Activated naive CD8-positive, alpha-beta T cell treated with anti-CD3 and anti-CD28 coated beads, Interleukin-2, amount 50 U/mL, for 16 hours (primary cell): ENCODE results near the gene MFAP4.
A peak's percentile ranks its signal among the peaks of the same experiment; 100 is the strongest.
"Not testable (repeated sequence)": the region's sequence is repeated elsewhere in the genome, so short reads cannot be mapped to it uniquely, and the experiment has no call there.

Experiments
- DNase-seq: peaks from one replicate; pipeline ENCODE4 v3.0.0-alpha.2; 2020; ENCODE audit warnings: low read depth, low spot score

The MFAP4 gene

GRCh38 chr17:19370493-19370960 lies 16.5 kb downstream of the MFAP4 start:
- DNase-seq: no peak

GRCh38 chr17:19369846-19370492 lies 17.0 kb downstream of the MFAP4 start:
- no peak for DNase-seq

- DNase-seq: no peak
Observed at GRCh38 chr17:19369107-19369778, 17.7 kb downstream of the MFAP4 start.

GRCh38 chr17:19368229-19368628 lies 18.8 kb downstream of the MFAP4 start:
- DNase-seq: no peak

- DNase-seq: no peak
Observed at GRCh38 chr17:19366637-19366972, 20.4 kb downstream of the MFAP4 start.

GRCh38 chr17:19365833-19366636 lies 21.0 kb downstream of the MFAP4 start:
- no peak for DNase-seq

DNA sequence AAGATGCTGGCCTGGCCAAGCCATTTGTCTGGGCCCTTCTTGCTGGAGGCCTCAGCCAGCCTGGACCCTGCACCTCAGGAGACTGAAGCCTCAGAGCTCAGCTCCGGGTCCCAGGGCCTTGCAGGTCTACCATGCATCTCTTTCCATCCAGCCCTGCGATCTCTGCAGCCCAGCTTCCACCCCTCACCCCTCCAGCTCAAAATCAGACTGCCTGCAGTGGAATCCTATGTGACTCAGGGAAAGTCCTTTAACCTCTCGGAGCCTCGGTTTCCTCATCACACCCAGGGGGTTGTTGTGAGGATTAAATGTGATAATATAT lies 21.5 kb downstream of the MFAP4 start:
- DNase-seq: no peak

DNA sequence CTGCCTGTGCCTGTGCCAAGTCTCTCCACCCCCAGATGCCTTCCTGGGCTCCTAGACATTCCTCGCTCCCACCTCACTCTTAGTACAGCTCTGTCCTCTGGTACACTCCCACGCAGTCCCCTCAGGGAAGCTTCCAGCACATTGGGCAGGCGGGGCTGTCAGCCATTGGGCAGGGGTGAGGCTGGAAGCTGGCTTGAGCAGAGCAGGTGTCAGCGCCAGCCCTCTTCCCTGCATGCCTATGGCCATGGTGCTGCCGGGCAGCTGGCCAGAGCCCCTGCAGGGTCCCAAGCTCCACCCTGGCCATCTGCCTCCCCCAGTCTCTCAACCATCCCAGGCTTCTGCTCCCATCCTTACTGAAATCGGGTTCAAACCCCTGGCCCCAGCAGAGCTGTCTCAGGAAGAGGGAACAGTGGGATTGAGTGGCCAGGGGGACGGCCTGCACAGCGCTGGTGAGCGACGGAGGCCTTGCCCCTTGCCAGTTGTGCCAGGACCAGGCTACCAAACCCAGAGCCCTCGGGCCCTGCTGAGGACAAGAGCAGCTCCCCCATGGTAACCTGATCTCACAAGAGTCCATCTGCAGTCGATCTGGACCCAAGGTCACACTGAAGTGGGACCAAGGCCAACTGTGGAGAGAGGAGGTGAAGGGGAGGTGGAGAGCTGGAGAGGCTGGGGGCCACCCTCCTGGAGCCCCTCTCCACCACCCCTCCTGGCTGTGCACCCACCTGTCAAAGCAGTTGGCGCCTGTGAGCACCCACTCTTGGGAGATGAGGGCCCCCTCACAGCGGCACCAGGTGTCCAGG lies 22.1 kb downstream of the MFAP4 start:
- no peak for DNase-seq

GRCh38 chr17:19363460-19364035 lies 23.4 kb downstream of the MFAP4 start:
- no peak for DNase-seq

GRCh38 chr17:19363114-19363438 lies 23.9 kb downstream of the MFAP4 start:
- no peak for DNase-seq

DNA sequence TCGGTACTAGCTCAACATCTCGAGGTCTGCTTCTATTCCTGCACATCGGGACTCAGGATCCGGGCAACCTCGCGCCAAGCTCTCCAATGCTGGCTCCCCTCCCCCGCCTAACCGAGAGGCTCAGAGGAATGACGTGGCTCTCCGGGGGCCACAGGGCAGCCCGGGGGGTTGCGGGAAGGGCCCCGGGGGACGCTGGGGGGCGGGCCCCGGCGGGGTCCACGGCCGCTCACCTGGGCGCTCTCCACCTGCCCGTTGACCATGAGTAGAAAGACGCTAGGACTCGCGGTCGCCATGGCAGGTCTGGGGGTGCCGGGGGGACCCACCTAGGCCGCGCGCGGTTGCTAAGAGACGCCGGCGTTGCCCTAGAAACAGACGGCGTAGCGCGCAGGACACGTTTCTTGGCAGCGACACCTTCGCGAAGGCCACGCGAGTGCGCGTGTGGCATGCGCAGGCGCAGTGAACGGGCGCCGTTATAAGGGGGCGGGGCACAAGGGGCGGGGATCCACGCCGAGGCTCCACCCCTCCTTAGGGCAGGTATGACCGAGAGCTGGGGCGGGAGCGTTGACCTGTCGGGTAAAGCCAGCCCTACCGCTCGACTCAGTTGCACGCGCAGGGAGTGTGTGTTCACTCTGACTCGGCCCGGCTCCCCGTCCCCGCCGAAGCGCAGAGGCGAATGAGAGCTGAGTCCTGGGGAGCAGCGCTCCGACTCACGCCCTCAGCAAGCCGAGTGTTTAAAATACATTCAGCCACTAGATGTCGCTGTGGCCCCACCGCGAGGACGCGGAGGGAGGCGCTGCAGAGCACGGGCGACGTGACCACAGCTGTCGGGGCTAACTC lies 24.5 kb downstream of the MFAP4 start, which contains the start of gene B9D1:
Gene B9D1 (minus strand): TSS at position 447 of the 837 bp plus-strand sequence. CDS start 154 bp downstream, at position 293.
- DNase-seq: peak; percentile 76

GRCh38 chr17:19361944-19362276 lies 25.1 kb downstream of the MFAP4 start:
- no peak for DNase-seq

- DNase-seq: no peak
Observed at GRCh38 chr17:19361326-19361725, 25.7 kb downstream of the MFAP4 start.

DNA sequence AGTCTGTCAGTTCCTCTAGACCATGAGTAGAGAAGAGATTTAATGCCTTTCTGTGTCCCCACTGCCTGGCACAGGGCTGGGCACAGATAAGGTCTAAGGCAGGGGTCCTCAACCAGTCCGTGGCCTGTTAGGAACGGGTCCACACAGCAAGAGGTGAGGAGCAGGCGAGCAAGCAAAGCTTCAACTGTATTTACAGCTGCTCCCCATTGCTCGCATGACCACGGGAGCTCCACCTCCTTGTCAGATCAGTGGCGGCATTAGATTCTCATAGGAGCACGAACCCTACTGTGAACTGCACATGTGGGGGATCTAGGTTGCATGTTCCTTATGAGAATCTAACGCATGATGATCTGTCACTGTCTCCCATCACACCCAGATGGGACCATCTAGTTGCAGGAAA lies 26.2 kb downstream of the MFAP4 start:
- DNase-seq: no peak

DNA sequence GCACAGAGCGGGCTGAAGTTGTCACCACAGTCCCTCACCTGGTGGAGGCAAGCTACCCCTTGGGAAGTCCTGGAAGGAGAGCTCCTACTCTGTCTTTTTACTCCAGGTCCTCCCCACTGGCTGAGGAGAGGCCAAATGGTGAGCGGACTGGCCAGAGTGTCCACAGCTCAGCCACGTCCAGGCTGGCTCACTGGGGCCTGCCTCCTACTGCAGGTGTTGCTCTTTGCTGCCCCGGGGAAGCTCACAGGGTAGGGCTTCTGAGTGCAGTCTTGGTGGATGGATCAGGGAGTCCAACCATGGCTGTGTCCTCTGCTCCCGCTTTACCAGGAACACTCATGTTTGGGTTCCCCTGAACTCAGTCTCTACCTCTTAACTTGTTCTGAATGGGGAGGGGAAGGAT lies 27.1 kb downstream of the MFAP4 start:
- DNase-seq: no peak

GRCh38 chr17:19359151-19359550 lies 27.8 kb downstream of the MFAP4 start:
- DNase-seq: no peak

- no peak for DNase-seq
Observed at GRCh38 chr17:19357761-19358160, 29.2 kb downstream of the MFAP4 start.

GRCh38 chr17:19357351-19357750 lies 29.6 kb downstream of the MFAP4 start:
- DNase-seq: no peak

DNA sequence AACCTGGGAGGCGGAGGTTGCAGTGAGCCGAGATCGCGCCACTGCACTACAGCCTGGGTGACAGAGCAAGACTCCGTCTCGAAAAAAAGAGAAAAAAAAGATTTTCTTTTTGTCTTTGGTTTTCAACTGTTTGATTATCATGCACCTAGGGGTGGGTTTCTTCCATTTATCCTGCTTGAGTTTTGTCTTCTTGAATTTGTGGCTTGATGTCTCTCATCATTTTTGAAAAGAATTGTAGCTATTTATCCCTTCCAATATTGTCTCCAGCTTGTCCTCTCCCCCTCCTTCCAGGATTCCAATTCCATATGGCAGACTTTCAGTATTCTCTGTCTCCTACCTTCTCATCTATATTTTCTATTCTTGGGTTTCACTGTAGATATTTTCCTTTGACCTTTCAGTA lies 32.2 kb downstream of the MFAP4 start:
- DNase-seq: no peak

DNA sequence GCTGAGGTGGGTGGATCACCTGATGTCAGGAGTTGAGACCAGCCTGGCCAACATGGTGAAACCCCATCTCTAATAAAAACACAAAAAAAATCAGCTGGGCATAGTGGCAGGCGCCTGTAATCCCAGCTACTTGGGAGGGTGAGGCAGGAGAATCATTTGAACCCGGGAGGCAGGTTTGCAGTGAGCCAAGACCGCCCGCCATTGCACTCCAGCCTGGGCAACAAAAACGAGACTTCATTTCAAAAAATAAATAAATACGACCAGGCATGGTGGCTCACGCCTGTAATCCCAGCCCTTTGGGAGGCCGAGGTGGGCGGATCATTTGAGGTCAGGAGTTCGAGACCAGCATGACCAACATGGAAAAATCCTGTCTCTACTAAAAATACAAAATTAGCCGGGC lies 33.6 kb downstream of the MFAP4 start:
- DNase-seq: not testable (repeated sequence)

DNA sequence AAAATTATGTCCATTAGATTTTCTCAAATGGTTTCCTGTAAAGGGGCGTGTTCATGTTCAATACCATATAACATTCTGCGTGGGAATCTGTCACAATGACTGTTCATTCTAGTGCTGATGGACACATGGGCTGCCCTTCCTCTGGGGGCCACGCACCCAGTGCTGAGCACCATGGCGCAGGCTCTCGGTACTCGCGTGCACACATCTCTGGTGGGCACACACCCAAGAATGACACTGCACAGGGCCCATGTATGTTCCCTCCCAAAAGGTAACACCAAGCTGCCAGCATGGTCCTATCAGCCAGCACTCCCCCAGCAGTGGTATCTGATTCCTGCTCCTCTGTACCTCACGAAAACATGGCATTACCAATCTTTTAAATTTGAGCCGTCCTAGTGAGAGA lies 38.2 kb downstream of the MFAP4 start:
- no peak for DNase-seq
